Adipocyte (in vitro differentiated cells): ENCODE data around the gene CMTR2.

Experiments
- DNase-seq: peaks from one replicate; pipeline ENCODE4 v3.0.0-alpha.2; 2015; ENCODE audit warnings: low read depth
- H3K27me3 ChIP-seq: replicated peaks from 2 replicates; pipeline ENCODE4 v1.7.0; 2013; ENCODE audit warnings: mild to moderate bottlenecking, low read length, moderate library complexity; ENCODE audit not compliant: control insufficient read depth, insufficient read depth
- H3K36me3 ChIP-seq: 2 replicates; pipeline ENCODE4 v1.7.0; 2013; ENCODE audit warnings: low read length, mild to moderate bottlenecking, moderate library complexity; ENCODE audit not compliant: control insufficient read depth, insufficient read depth, severe bottlenecking
- H3K4me1 ChIP-seq: 2 replicates; pipeline ENCODE4 v1.7.0; 2013; ENCODE audit warnings: mild to moderate bottlenecking, low read length, moderate library complexity; ENCODE audit not compliant: control insufficient read depth, insufficient read depth
- H3K4me3 ChIP-seq: 2 replicates; pipeline ENCODE4 v1.7.0; 2013; ENCODE audit warnings: mild to moderate bottlenecking, low read length, moderate library complexity
- H3K9ac ChIP-seq: 2 replicates; pipeline ENCODE4 v1.7.0; 2013; ENCODE audit warnings: mild to moderate bottlenecking, low read length, moderate library complexity
- H3K9me3 ChIP-seq: 2 replicates; pipeline ENCODE4 v1.7.0; 2013; ENCODE audit warnings: mild to moderate bottlenecking, low read length, moderate library complexity; ENCODE audit not compliant: control insufficient read depth

CMTR2 gene

GRCh38 chr16:71276589-71277334, 12.4 kb downstream of the CMTR2 start:
- peaks cover 7% of the 10 kb centered on the region for H3K9me3 ChIP-seq
- H3K4me3 ChIP-seq, result no peak overlapping the region
- H3K36me3 ChIP-seq, result no peaks in the 10 kb centered on the region
- H3K9ac ChIP-seq, result no peak overlapping the region
- no peak for DNase-seq
- H3K27me3 ChIP-seq, result no peaks in the 10 kb centered on the region
- no peaks in the 10 kb centered on the region for H3K4me1 ChIP-seq

- Histone ChIP-seq H3K4me3 (no peak overlapping the region), H3K27me3 (no peaks in the 10 kb centered on the region), H3K4me1 (no peaks in the 10 kb centered on the region), H3K36me3 (no peaks in the 10 kb centered on the region), H3K9me3 (peaks cover 7% of the 10 kb centered on the region), H3K9ac (no peak overlapping the region)
- no peak for DNase-seq
Observed at GRCh38 chr16:71273384-71273783, 15.8 kb downstream of the CMTR2 start.

- H3K9me3 ChIP-seq, result no peaks in the 10 kb centered on the region
- no peaks in the 10 kb centered on the region for H3K27me3 ChIP-seq
- no peak for DNase-seq
- H3K36me3 ChIP-seq, result no peaks in the 10 kb centered on the region
- no peak overlapping the region for H3K4me3 ChIP-seq
- H3K9ac ChIP-seq, result no peak overlapping the region
- H3K4me1 ChIP-seq, result peaks cover 5% of the 10 kb centered on the region
Observed at GRCh38 chr16:71264299-71264698, 24.9 kb downstream of the CMTR2 start.

GRCh38 chr16:71263582-71263981, 25.6 kb downstream of the CMTR2 start:
- H3K4me1 ChIP-seq, result peaks cover 5% of the 10 kb centered on the region
- no peak overlapping the region for H3K9ac ChIP-seq
- H3K27me3 ChIP-seq, result no peaks in the 10 kb centered on the region
- H3K4me3 ChIP-seq, result no peak overlapping the region
- no peak for DNase-seq
- no peaks in the 10 kb centered on the region for H3K36me3 ChIP-seq
- no peaks in the 10 kb centered on the region for H3K9me3 ChIP-seq

GRCh38 chr16:71262391-71262790, 26.8 kb downstream of the CMTR2 start:
- peaks cover 5% of the 10 kb centered on the region for H3K4me1 ChIP-seq
- no peaks in the 10 kb centered on the region for H3K9me3 ChIP-seq
- H3K27me3 ChIP-seq, result no peaks in the 10 kb centered on the region
- no peak overlapping the region for H3K4me3 ChIP-seq
- DNase-seq, result no peak
- H3K9ac ChIP-seq, result no peak overlapping the region
- no peaks in the 10 kb centered on the region for H3K36me3 ChIP-seq

- DNase-seq, result no peak
- Histone ChIP-seq H3K9ac (no peak overlapping the region), H3K4me3 (no peak overlapping the region), H3K4me1 (peaks cover 5% of the 10 kb centered on the region), H3K36me3 (no peaks in the 10 kb centered on the region), H3K9me3 (no peaks in the 10 kb centered on the region), H3K27me3 (no peaks in the 10 kb centered on the region)
Observed at GRCh38 chr16:71260995-71261394, 28.2 kb downstream of the CMTR2 start.

GRCh38 chr16:71259086-71259485, 30.1 kb downstream of the CMTR2 start:
- DNase-seq, result no peak
- H3K36me3 ChIP-seq, result no peaks in the 10 kb centered on the region
- H3K4me3 ChIP-seq, result no peak overlapping the region
- H3K9me3 ChIP-seq, result no peaks in the 10 kb centered on the region
- H3K27me3 ChIP-seq, result no peaks in the 10 kb centered on the region
- H3K4me1 ChIP-seq, result peaks cover 5% of the 10 kb centered on the region
- H3K9ac ChIP-seq, result no peak overlapping the region

- Histone ChIP-seq H3K9me3 (no peaks in the 10 kb centered on the region), H3K9ac (no peak overlapping the region), H3K36me3 (no peaks in the 10 kb centered on the region), H3K4me1 (peaks cover 5% of the 10 kb centered on the region), H3K27me3 (no peaks in the 10 kb centered on the region), H3K4me3 (no peak overlapping the region)
- no peak for DNase-seq
Observed at GRCh38 chr16:71258372-71258771, 30.8 kb downstream of the CMTR2 start.

GRCh38 chr16:71257768-71258167, 31.4 kb downstream of the CMTR2 start:
- H3K9ac ChIP-seq, result no peak overlapping the region
- no peaks in the 10 kb centered on the region for H3K9me3 ChIP-seq
- no peaks in the 10 kb centered on the region for H3K27me3 ChIP-seq
- H3K36me3 ChIP-seq, result no peaks in the 10 kb centered on the region
- no peak overlapping the region for H3K4me3 ChIP-seq
- H3K4me1 ChIP-seq, result peaks cover 5% of the 10 kb centered on the region
- no peak for DNase-seq

GRCh38 chr16:71255721-71256120, 33.5 kb downstream of the CMTR2 start:
- Histone ChIP-seq H3K27me3 (no peaks in the 10 kb centered on the region), H3K9ac (no peak overlapping the region), H3K36me3 (no peaks in the 10 kb centered on the region), H3K4me1 (peaks cover 2% of the 10 kb centered on the region), H3K9me3 (no peaks in the 10 kb centered on the region), H3K4me3 (no peak overlapping the region)
- no peak for DNase-seq

GRCh38 chr16:71254832-71255525, 34.2 kb downstream of the CMTR2 start:
- Histone ChIP-seq H3K9me3 (no peaks in the 10 kb centered on the region), H3K27me3 (no peaks in the 10 kb centered on the region), H3K36me3 (no peaks in the 10 kb centered on the region), H3K4me1 (no peaks in the 10 kb centered on the region), H3K9ac (no peak overlapping the region), H3K4me3 (no peak overlapping the region)
- no peak for DNase-seq
